ENCODE data around the gene CABP7. TPM values are rescaled to one million over a fixed set of nuclear protein-coding genes. Genes with fewer than 3 reads are reported as not detected.

Gene CABP7
- total and polyA plus RNA-seq, 5 donors: 0.02 TPM; not detected in 4

GRCh38 chr22:29702000-29702930 is 17.5 kb upstream of the CABP7 start:
- Histone ChIP-seq H3K4me1 (ENCODE audit: control insufficient read depth, insufficient read depth, low read length) (no peaks in the 10 kb centered on the region), H3K27me3 (ENCODE audit: control insufficient read depth, insufficient read depth) (no peaks in the 10 kb centered on the region), H3K27ac (ENCODE audit: low read length) (no peak overlapping the region), H3K4me3 (ENCODE audit: low read length) (no peak overlapping the region), H3K9me3 (ENCODE audit: control insufficient read depth, low read length) (no peaks in the 10 kb centered on the region)
- intact Hi-C loops (cut with DNase I): no loop called here
- peak; percentile 20 to 38 for ATAC-seq
- DNase-seq: peak in 1 of 3 donors; percentile 39
- WGBS: 26% methylated on average over 14 of the region's 14 CpGs

DNA sequence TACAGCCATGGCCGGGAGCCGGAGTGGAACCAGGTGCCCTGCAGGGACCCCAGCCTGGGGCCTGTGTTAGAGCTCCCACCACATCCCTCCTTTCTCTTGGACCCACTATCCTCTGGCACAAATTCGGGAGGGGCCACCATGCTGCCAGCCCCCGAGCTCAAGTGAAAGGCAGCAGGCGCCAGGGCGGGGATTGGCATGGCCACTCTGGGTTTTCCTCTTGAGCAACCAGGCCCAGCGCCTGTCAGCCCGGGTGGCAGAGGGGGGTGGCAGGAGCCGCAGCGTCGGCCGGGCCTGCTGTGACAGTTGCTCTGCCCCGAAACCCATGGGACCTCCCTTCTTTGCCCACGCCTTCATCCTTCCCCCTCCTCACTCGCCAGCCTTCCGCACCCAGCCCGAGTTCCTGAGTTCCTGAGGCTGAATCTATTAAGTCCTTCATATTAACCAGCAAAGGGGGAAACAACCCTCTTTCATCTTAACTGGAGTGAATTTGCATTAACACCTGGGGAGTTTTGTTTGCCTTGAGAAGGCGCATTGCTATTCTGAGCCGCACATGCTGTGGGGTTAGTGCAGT is 16.8 kb upstream of the CABP7 start:
- Histone ChIP-seq H3K9me3 (ENCODE audit: control insufficient read depth, low read length) (no peaks in the 10 kb centered on the region), H3K4me1 (ENCODE audit: control insufficient read depth, insufficient read depth, low read length) (no peaks in the 10 kb centered on the region), H3K27me3 (ENCODE audit: control insufficient read depth, insufficient read depth) (no peaks in the 10 kb centered on the region), H3K27ac (ENCODE audit: low read length) (no peak overlapping the region), H3K4me3 (ENCODE audit: low read length) (no peak overlapping the region)
- intact Hi-C loops (cut with DNase I): no loop called here
- ATAC-seq: peak; percentile 49 to 55
- WGBS: 27% methylated on average over 19 of the region's 19 CpGs
- DNase-seq: peak; percentile 46 to 75 (median 74)

DNA sequence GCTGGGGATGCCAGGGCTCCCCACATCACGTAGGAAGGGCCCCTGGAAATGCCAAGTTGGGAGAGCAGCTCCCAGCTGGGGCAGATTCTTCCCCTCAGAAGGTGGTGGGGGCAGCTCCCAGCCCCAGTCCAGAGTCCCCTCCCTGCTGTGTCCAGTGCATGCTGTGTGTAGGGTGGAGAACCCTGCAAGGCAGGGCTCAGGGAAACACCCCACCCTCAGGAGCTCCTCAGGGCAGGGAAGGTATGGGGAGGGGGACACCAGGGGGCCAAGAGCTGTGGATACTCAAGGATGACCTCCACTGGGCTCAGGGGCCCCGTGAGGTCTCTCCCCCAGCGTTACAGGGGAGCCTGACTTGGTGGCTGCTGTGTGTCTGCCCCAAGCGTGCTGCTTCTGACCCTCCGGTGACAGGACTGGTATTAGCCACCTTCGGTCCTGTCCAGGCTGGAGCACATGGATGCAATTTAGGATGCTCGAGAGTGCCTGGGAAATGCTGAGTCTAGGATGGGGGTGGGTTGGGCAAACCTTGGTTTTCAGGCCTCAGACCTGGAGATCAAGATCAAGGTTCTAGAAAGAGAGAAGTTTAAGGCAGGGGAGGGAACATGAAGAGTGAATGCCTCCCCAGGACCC is 16.1 kb upstream of the CABP7 start:
- 37% methylated on average over 7 of the region's 7 CpGs for WGBS
- Histone ChIP-seq H3K9me3 (ENCODE audit: control insufficient read depth, low read length) (no peaks in the 10 kb centered on the region), H3K4me3 (ENCODE audit: low read length) (no peak overlapping the region), H3K4me1 (ENCODE audit: control insufficient read depth, insufficient read depth, low read length) (no peaks in the 10 kb centered on the region), H3K27ac (ENCODE audit: low read length) (no peak overlapping the region), H3K27me3 (ENCODE audit: control insufficient read depth, insufficient read depth) (no peaks in the 10 kb centered on the region)
- DNase-seq (peak in 2 of 3 donors; percentile 2 to 13), ATAC-seq (no peak)
- intact Hi-C loops (cut with DNase I): no loop called here

GRCh38 chr22:29704528-29705285 is 15.1 kb upstream of the CABP7 start:
- WGBS: 22% methylated on average over 14 of the region's 14 CpGs
- H3K4me1 ChIP-seq (ENCODE audit: control insufficient read depth, insufficient read depth, low read length): no peaks in the 10 kb centered on the region
- peak; percentile 9 to 19 for ATAC-seq
- no peaks in the 10 kb centered on the region for H3K9me3 ChIP-seq (ENCODE audit: control insufficient read depth, low read length)
- no peaks in the 10 kb centered on the region for H3K27me3 ChIP-seq (ENCODE audit: control insufficient read depth, insufficient read depth)
- intact Hi-C loops (cut with DNase I): no loop called here
- DNase-seq: peak in 2 of 3 donors; percentile 60 to 70
- no peak overlapping the region for H3K4me3 ChIP-seq (ENCODE audit: low read length)
- H3K27ac ChIP-seq (ENCODE audit: low read length): no peak overlapping the region

DNA sequence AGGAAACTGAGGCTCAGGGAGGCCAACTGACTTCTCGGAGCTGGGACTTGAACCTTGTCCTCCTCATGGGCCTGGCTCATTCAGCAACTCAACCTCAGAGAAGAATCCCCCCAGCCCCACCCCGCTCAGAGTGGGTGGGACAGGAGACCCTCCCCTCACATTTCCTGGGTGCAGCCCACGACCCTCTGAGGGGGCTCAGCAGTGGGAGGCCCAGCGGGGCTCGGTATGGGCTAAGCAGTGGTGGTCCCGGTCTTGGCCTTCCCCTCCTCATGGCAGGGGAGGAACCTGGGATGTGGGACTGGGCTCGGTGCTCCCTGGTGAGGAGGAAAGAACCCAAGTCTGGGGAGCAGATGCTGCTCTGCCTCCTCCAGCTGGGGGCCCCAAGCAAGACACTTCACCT is 14.2 kb upstream of the CABP7 start:
- Histone ChIP-seq H3K4me3 (ENCODE audit: low read length) (no peak overlapping the region), H3K27ac (ENCODE audit: low read length) (no peak overlapping the region), H3K9me3 (ENCODE audit: control insufficient read depth, low read length) (no peaks in the 10 kb centered on the region), H3K27me3 (ENCODE audit: control insufficient read depth, insufficient read depth) (no peaks in the 10 kb centered on the region), H3K4me1 (ENCODE audit: control insufficient read depth, insufficient read depth, low read length) (no peaks in the 10 kb centered on the region)
- intact Hi-C loops (cut with DNase I): no loop called here
- ATAC-seq: no peak
- DNase-seq: peak in 2 of 3 donors; percentile 12 to 53
- WGBS: 79% methylated on average over 7 of the region's 7 CpGs

GRCh38 chr22:29706486-29706885 is 13.3 kb upstream of the CABP7 start:
- Histone ChIP-seq H3K27ac (ENCODE audit: low read length) (no peak overlapping the region), H3K27me3 (ENCODE audit: control insufficient read depth, insufficient read depth) (no peaks in the 10 kb centered on the region), H3K9me3 (ENCODE audit: control insufficient read depth, low read length) (no peaks in the 10 kb centered on the region), H3K4me3 (ENCODE audit: low read length) (no peak overlapping the region), H3K4me1 (ENCODE audit: control insufficient read depth, insufficient read depth, low read length) (no peaks in the 10 kb centered on the region)
- peak in 1 of 3 donors; percentile 19 for DNase-seq
- no peak for ATAC-seq
- 33% methylated on average over 9 of the region's 9 CpGs for WGBS
- intact Hi-C loops (cut with DNase I): no loop called here

DNA sequence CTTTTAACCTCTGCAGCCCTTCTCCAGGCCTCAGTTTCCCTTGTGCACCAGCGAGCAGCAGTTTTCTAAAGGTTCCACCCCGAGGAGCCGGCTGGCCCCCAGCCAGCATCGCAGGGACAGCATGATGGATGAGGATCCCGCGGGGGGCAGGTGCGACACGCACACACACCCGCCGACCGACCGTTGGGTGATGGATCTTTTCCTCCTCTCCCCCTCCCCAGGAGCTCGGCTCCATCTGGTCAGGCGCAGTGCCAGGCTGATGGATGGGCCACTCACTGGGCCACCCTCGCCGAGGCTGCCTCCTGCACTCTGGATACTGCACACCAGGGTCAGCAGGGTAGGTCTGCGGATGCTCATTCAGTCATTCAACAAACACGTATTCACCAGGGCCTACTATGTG is 12.8 kb upstream of the CABP7 start:
- WGBS: 35% methylated on average over 18 of the region's 18 CpGs
- H3K27me3 ChIP-seq (ENCODE audit: control insufficient read depth, insufficient read depth): no peaks in the 10 kb centered on the region
- intact Hi-C loops (cut with DNase I): no loop called here
- ATAC-seq (no peak), DNase-seq (no peak)
- H3K4me1 ChIP-seq (ENCODE audit: control insufficient read depth, insufficient read depth, low read length): no peaks in the 10 kb centered on the region
- H3K27ac ChIP-seq (ENCODE audit: low read length): no peak overlapping the region
- no peaks in the 10 kb centered on the region for H3K9me3 ChIP-seq (ENCODE audit: control insufficient read depth, low read length)
- H3K4me3 ChIP-seq (ENCODE audit: low read length): no peak overlapping the region

DNA sequence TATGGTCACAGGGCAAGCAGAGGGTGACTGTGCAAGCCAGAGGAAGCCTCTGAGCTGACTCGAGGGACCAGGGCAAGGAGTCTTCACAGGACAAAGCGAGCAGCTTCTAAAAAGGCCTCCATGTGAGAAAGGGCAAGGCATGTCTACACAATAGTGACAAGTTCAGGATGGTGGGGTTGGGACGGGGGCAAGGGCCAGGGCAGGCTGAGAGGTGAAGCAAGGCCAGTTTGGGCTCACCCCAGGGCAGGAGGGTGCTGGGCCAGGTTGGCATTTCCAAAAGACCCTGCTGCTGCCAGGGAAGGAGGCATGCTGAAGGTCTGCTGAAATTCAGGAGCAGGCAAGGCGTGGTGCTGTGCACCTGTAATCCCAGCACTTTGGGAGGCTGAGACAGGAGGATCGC is 12.3 kb upstream of the CABP7 start:
- Histone ChIP-seq H3K9me3 (ENCODE audit: control insufficient read depth, low read length) (no peaks in the 10 kb centered on the region), H3K27ac (ENCODE audit: low read length) (no peak overlapping the region), H3K27me3 (ENCODE audit: control insufficient read depth, insufficient read depth) (no peaks in the 10 kb centered on the region), H3K4me3 (ENCODE audit: low read length) (no peak overlapping the region), H3K4me1 (ENCODE audit: control insufficient read depth, insufficient read depth, low read length) (no peaks in the 10 kb centered on the region)
- ATAC-seq (no peak), DNase-seq (no peak)
- WGBS: 88% methylated on average over 5 of the region's 5 CpGs
- intact Hi-C loops (cut with DNase I): no loop called here

DNA sequence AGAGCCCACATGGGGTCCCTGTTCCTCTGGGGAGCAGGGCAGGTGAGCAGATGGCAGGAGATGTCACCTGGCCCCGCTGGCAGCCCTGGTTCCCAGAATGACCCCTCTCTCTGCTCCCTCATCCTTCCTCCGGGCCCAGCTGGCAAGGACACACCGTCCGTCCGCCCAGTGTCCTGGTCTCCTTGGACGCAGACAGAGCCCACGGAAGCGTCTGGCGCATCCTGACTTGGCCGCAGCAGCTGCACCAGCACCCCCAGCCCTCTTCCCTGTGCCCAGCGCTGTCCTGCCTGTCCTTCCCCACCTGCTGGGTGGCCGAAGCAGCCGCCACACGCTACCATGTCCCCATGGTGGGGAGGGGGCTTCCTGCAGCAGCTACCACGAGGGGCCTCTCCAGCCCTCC is 9.6 kb upstream of the CABP7 start:
- ATAC-seq: no peak
- Histone ChIP-seq H3K27me3 (ENCODE audit: control insufficient read depth, insufficient read depth) (no peaks in the 10 kb centered on the region), H3K4me1 (ENCODE audit: control insufficient read depth, insufficient read depth, low read length) (no peaks in the 10 kb centered on the region), H3K27ac (ENCODE audit: low read length) (no peak overlapping the region), H3K4me3 (ENCODE audit: low read length) (no peak overlapping the region), H3K9me3 (ENCODE audit: control insufficient read depth, low read length) (no peaks in the 10 kb centered on the region)
- intact Hi-C loops (cut with DNase I): no loop called here
- no peak for DNase-seq
- 75% methylated on average over 15 of the region's 15 CpGs for WGBS

DNA sequence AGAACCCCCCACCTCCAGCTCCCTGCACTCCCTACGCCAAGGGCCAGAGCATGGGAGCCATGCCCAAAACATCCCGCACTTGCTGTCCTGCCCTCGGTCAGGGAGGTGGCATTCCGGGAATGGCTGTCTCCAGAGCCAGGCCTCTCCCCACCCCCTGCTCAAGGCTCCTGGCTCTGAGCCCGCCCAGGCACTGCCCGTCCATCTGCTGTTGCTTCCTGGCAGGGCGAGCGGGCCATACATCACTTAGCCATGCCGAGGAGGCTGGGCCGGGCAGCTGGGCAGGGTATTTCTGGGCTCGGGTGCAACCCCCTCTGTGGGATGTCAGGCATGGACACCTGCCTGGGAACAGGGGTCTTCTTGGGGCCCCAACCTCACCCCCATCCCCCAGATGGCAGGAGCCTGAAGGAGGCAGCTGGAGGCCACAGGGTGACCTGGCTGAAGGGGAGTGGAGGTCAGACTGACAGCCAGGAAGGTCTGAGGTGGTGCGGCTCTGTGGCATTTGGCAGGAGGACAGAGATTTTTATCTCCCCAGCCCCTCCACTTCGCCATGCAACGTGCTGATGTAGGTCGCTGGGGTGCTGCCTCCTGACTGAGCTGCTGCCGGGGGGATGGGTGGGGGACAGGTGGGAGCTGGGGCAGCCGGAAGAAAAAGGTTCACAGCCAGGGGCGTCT is 8.7 kb upstream of the CABP7 start:
- Histone ChIP-seq H3K9me3 (ENCODE audit: control insufficient read depth, low read length) (no peaks in the 10 kb centered on the region), H3K4me3 (ENCODE audit: low read length) (no peak overlapping the region), H3K4me1 (ENCODE audit: control insufficient read depth, insufficient read depth, low read length) (no peaks in the 10 kb centered on the region), H3K27ac (ENCODE audit: low read length) (no peak overlapping the region), H3K27me3 (ENCODE audit: control insufficient read depth, insufficient read depth) (no peaks in the 10 kb centered on the region)
- DNase-seq (peak; percentile 44 to 74 (median 73)), ATAC-seq (peak; percentile 50 to 55)
- intact Hi-C loops (cut with DNase I): no loop called here
- WGBS: 49% methylated on average over 18 of the region's 18 CpGs

Measured in right cardiac atrium (tissue), 5 donors.